HG02588 (cell line): ENCODE data around the gene NEK4.

Experiments used
- ATAC-seq: cut with Tn5 transposase; IDR thresholded peaks from one replicate; pipeline ENCODE4 v1.9.1; 2021; ENCODE audit warnings: mild to moderate bottlenecking, moderate library complexity; ENCODE audit not compliant: unreplicated experiment

The NEK4 gene

DNA sequence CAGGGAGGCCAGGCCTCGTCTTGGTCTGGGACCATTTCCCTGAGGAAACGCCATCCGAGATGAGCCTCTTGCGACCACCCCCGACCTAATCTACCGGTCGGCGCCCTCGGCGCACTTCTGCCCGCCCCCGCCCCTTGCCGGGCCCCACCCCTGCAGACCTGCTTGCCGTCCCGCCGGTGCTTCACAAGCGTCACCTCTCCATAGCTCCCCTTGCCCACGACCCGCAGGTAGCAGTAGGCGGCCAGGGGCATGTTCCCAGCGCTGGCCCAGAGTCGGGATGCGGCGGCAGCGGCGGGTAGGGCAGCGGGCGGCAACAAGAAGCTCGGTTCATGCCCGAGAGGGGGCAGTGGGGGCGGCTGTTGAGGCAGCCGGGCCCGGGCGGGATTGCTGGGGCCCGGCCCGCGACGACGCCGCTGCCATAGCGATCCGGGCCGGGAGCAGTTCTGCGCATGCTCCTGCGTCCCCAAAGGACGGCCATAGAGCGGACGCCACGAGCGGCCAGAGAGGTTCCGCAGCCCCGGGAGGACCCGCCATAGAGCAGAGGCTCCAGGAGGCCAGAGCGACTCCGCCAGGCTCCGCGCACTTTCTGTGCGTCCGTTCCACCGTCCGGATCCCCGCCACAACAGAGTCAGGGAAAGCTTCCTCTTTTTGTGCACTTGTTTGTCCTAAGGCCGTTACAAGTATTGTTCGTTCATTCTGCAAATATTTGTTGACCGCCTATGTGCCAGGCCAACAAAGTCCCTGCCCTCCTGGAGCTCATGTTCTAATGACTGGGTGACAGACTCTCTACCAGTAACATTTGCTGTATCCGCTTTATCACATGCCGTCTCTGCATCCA, at the start of gene NEK4:
TSS of gene NEK4 (minus strand) at position 445 of the 838 bp plus-strand sequence. CDS start at position 251, 194 bp downstream.
- peak; percentile 96 for ATAC-seq

DNA sequence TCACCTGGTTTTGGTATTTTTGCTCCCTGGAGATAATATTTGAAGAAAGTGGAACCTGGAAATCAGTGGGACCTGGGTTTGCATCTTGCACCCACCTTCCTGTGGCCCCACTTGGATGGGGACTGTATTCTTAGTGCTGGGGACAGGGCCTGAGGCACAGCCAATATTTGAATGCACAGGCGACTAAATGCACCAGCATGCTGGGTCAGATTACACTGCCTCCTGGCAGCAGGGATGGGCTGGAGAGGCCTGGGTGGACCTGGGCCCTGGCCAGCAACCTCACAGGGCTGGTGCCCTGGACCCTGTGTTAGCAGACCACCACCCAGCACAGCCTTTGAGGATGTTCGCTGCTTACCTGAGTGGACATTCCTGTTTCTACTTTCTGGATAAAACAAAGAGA, 49.2 kb upstream of the NEK4 start:
- no peak for ATAC-seq

DNA sequence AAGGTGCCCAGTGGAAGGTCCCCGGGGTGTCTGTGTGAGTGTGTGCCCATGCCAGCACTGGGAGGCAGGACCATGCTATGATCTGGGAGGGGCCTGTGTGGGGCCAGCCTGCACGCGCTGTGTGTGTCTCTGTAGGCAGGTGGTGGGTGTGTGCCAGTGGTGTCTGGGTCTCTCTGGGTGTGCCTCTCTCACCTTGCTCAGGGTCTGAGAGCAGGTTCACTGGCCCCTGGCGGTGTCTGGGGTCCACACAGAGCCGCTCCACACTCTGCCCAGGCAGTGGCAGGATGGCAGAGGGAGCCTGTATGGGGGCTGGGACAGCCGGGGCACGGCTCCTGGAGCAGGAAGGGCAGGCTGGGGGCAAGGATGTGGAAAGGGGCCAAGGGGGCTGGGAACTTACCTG, 47.1 kb upstream of the NEK4 start:
- no peak for ATAC-seq

DNA sequence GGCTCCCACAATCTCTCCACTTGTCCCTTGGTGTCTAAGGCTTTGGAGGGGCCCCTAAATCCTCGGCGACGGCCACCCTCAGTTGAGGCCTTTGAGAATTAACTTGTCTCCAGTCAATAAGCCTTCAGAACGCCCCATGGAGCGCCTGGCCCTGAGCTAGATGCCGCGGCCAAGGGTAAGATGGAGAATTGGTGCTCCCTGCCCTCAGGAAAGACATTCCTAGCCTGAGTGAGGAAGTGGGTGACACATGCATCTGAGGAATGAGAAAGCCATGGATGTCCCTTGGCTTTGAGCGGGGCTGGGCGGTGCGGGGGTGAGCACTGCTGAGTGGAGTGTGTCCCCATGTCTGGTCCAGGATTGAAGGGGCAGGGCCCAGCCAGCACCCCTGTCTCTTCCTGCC, 46.5 kb upstream of the NEK4 start:
- no peak for ATAC-seq

DNA sequence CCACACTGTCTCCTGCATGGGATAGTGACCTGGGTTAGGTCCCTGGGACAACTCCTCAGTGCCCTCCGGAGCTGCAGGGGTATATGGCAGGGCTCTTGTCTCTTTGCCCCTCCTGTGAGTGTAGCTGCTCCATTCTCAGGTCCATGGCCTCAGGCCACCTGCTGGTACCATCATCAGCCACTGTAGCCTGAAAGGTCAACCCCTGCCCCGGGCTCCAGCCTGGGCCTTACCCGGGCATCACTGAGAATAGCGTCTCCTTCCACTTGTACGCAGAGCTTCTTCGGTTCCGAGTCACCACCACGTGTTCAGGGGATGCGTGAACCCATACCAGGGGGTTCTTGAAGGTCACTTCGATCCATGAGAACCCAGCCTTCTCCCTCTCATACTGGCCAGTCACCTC, 45.9 kb upstream of the NEK4 start:
- ATAC-seq, result no peak

DNA sequence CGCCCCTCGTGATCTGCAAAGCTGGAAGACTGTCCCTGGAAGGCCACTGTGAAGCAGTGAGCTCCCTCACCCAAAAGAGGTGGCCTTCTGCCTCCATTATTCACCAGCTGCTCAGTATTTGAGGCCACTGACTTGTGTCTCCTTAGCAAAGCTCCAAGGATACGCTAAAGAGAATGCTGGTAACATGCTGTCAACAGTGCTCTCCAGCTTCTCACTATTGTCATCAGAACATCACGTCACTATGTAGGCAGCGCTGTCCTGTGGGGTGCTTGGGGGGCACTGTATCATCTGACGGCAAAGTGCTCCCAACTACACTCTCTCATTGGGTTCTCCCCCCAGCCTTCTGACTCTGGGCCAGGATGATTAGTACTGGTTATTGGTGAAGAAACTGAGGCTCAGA, 45.5 kb upstream of the NEK4 start:
- ATAC-seq, result no peak

DNA sequence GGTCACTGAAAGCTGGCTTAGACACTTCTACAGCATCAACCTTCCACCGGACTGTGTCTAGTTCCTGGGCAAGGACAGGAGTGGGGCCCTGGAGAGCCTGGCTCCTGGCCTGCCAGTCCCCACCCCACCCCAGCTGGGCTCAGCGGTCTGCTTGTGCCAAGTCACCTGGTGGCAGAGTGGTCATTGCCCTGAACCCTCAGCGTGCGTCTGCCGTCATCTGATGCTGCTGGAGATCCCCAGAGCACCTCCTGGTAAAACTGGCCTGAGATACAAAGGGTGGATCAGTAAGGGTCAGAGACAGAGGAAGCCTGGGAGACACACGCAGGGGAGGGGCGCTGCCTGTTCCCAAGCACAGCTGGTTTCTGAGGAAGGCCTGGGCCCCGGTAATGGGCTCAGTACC, 43.1 kb upstream of the NEK4 start:
- ATAC-seq, result no peak

DNA sequence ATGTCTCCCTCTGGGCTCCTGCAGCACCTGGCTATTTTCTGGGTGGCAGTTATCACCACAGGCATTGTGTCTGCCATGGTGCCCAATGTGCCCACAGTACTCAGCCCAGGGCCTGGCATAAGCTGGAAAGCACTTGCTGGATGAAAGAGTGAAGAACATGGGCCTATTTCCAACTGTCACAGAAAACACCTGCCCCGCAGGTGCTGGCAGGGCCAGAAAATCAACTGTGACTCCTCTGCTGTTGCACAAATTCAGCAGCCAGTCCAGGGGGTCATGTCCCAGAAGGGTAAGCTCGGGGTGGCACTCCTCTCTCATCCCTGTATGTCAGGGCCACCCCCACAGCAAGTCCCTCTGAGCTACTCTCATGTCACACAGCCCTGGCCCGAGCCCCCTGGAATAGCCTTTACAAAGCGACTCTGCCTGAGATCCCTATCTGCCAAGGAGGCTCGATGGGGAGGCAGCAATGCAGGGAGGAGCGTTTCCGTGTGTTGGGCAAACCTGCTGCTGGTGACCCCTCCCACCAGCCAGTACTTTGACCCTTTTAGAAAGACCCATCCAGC, 40.8 kb upstream of the NEK4 start:
- no peak for ATAC-seq

DNA sequence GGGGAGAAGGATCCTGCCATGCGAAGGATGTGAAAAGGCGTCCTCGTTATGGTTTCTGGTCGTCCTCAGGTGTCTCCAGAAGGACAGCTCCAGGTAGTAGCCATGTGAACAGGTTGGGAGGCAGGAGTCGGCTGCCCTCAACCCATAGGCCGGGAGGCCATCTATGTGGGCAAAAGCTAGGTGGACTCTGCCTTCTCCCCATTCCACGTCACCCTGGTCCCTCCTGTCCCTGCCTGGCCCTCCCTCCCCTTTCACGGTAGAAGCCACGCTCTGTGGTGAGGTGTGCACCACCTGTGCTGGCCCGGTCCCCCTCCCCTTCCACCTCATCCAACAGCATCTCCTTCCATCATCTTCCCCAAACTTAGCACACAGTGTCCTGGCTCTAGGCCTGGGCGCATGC, 40.2 kb upstream of the NEK4 start:
- ATAC-seq, result no peak

DNA sequence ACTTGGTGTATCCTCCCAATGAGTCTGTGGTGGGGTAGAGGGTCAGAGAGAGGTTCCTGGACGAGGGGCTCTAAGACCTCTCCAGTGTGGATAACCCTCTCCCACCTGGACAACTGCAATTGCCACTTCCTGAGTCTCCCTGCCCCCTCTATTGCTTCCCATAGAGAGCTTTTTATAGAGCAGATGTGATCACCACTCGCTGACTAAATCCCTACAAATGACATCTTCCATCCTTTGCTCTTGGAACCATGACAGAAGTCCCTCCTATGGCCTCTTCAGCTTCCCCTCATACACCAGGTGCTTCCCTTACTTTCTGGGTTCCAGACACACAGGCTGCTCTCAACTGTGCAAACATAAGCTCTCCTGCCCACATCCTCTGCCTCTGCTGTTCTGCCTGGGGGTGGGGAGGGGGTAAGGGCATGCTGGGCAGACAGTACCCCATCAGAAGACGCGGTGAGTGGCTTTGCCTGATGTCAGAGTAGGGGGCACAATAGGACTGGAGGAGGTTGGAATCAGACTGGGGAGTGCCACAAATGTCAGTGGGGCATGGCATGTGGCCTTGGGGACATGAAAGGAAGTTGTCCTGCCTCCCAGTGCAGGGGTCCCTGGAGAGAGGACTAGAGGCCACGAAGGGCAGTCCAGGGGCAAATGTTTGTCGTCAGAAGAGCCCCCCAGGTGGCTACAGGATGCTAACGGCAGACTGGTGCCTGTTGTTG, 39.1 kb upstream of the NEK4 start:
- ATAC-seq, result no peak

DNA sequence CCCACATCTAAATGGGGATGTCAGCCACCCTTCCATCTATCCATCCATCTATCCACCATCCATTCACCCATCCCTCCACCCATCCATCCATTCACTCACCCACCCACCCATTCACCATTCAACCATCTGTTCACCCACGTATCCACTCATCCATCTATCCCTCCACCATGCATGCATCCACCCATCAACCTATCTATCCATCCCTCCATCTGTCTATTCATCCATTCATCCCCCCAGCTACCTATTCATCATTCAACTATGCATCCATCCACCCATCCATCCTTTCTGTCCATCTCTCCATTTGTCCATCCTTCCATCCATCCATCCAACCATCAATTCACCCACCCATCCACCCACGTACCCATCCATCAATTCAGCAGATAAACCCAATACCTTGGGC, 38.4 kb upstream of the NEK4 start:
- no peak for ATAC-seq

DNA sequence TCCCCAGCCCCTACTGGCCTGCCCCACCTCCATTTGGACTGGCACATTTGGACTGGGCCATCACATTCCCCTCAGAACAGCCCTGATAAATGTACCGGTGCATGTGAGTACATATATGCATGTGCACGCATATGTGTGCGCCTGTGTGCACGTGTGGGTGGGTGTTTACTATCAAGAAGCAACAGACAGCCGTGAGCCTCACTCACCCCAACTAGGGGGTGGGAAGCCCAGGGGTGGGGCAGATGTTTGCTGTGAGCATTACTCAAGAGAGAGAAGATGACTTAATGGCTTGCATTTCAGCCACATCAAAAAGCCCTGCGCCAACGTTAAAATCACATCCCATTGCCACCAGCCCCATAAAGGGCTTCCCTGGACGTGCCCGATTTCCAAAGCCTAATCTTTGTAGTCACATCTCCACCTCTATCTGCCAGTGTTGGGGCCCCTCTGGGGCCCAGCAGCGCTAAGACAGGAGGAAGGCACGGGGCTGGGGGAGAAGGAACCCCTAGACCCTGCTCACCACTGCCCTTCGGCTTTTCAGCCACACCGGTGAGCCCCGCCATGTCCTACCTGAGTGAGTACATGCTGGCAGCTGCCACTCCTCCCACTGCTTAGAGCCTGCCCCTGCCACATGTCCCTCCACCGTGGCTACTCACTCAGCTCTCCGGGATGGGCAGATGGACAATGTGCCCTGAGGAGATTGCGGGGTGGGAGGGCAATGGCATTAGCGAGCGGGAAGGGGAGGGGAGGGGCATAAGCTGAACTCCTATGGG, 34.7 kb upstream of the NEK4 start:
- ATAC-seq, result no peak

DNA sequence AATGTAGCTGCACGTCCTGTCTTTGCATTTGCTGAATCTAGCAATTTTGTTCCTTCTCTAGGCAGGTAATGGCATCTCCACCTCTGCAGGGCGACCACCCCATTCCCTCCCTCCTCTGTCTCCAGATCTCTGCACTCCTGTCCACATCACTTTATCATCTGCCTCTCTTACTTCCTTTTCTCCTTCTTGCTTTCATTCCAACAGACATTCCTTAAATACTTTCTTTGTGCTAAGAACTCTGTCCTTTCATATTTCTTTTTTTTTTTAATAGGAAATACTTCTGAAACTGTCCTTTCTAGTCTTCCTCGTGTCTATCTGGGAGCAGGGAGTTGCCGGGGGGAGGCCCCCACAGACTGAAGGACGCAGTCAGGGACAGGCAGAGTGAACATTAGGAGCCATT, 31.1 kb upstream of the NEK4 start:
- ATAC-seq, result no peak

DNA sequence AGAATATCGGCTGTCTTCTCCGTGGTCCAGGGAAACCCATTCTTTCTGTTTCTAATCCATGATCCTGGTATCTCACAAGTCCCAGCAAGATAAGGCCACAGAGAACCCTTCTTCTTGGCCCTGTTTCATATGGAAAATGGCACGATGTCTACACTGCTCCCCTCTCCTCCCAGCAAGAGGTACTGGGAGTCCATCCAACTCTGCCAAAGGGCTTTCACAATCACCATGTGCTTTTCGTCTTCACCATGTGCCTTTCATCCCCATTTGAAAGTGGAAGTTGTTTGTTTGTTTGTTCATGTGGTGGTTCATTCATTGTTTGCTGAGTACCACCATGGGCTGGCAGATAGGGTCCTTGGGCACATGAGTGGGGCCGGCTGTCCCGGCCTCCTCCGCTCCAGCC, 29.3 kb upstream of the NEK4 start:
- ATAC-seq, result no peak

DNA sequence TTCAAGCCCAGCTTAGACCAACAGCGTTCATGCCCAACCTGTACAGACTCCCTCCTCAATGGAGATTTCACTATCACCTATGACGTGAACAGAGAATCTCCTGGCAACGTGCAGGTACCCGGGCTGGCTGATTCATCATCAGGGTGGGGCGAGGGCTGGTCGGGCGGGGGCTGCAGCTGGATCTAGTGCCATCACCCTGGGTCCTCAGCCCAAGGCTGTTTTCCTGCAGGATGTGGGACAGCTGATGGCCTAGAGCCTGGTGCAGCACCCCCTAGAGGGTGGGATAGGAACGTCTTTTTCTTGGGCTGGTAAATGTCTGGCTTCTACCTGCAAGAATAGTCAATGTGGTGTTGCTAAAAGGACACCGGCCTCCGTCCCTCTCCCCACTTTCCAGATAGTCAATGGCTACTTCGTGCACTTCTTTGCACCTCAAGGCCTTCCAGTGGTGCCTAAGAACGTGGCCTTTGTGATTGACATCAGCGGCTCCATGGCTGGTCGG, 28.3 kb upstream of the NEK4 start:
- no peak for ATAC-seq

DNA sequence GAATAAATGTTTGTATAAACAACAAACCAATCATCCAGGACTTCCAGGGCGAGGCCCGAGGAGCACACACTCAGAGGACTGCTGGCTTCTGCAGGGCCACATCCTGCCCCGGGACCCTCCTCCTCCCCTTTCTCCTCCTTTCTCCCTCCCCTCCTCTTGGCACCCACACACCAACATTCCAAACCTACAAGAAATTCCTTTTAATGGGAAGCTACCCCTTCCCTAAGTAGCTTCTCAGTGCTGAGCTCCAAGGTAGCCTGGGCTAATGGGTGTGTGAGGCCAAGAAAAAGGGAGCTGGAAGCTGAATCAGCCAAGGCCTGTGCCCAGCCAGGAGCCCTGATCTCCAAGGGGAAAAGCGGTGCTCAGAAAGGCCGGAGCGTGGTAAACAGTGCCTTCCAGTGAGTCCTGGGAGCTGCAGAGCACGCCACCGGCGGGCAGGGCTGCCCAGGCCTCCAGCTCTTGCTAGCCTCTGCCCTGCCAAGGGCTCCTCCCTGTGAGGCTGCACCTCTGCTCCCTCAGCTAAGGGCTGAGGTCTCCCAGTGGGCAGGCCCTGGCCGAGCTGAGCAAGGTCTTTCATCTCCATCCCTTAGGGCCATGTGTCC, 27.7 kb upstream of the NEK4 start:
- no peak for ATAC-seq

DNA sequence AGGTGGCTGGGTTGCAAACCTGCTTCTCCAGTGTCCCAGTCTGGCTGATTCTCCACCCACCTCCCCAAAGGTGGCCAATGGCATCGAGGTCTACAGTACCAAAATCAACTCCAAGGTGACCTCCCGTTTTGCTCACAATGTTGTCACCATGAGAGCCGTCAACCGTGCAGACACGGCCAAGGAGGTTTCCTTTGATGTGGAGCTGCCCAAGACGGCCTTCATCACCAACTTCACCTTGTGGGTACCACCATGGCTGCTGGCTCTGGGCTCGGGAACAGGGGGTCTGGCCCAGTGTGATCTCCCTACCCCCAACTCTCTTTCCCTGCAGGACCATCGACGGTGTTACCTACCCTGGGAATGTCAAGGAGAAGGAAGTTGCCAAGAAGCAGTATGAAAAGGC, 25.7 kb upstream of the NEK4 start:
- ATAC-seq, result no peak

DNA sequence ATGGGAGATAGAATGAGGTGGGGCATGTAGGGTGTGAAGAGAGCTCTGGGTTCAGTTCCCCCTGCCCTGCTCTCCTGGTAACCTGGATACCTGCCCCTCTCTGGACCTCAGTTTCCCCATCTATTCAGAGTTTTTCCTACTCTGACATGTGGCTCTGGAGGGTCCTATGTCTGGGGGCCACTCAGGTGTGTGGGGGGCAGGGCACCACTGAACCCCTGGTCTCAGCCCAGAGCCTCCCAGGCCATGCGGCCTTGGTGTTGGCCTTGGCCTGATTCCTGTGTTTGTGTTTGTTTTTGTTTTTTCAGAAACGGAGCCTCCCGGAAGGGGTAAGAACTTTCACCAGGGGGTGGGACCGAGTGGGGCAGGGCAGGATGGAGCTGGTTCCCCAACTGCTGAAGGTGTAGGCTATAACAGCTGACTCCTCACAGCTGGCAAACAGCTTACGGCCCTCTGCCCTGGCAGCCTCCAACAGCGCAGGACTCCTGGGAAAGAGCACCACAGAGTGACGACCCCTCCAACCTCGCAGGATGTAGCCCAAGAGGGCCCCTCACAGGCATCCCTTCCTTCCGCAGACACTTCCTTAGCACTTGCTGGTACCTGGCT, 24.7 kb upstream of the NEK4 start:
- no peak for ATAC-seq

DNA sequence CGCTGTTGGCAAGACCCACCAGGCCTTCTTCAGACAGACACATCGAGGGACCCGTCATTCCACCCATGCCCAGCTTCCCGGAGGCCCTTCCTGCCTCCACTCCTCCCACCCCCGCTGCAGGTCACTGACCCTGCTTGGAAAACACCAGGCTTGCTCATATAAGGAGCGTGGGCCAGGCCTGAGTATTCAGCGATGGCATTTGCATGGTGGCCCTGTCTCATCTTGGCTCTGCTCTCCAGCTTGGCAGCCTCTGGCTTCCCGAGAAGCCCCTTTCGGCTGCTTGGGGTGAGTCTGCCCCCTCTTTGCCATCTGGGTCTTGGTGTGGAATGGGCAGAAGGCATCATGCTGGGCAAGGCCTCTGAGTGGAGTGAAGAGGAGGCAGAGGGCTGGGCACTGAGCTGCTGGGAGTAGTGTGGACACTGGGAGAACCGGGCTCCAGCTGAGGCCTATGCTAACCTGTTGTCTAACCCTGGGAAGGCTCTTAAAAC, 23.9 kb upstream of the NEK4 start, which contains the start of gene ITIH3:
TSS of gene ITIH3 (plus strand) at position 185 of the 488 bp plus-strand sequence. CDS start at position 193, 8 bp downstream.
- no peak for ATAC-seq
